WTC11 (cell line): ENCODE results near the gene KCNH6. TPM values are rescaled to one million over a fixed set of nuclear protein-coding genes. Genes with fewer than 3 reads are reported as not detected.
A peak's percentile ranks its signal among the peaks of the same experiment; 100 is the strongest.

Source experiments
- ATAC-seq: fragments of 200-7000 bp; cut with Tn5 transposase; 2 replicates; pipeline ENCODE4 v1.10.0; 2021; ENCODE audit warnings: mild to moderate bottlenecking, moderate library complexity
- CTCF ChIA-PET: fragments of 300-600 bp; sonication (Branson Sonifier 250); formaldehyde crosslinking; loops from one replicate; lab custom pipeline; 2021; ENCODE audit warnings: antibody characterized with exemption; lab: Charles Lee
- POLR2A ChIA-PET: fragments of 350-600 bp; sonication (Branson Sonifier 250); formaldehyde crosslinking; loops from one replicate; lab custom pipeline; 2021; ENCODE audit warnings: antibody characterized with exemption; lab: Charles Lee
- DNase-seq: peaks from one replicate; pipeline ENCODE4 v3.0.0; 2021; ENCODE audit warnings: low spot score
- H3K27ac Mint-ChIP-seq: 2 replicates; pipeline ENCODE4 v1.8.0; 2021; ENCODE audit warnings: mixed read lengths
- H3K27me3 Mint-ChIP-seq: 2 replicates; pipeline ENCODE4 v1.8.0; 2021; ENCODE audit warnings: low read depth, mild to moderate bottlenecking, moderate library complexity, mixed read lengths
- H3K36me3 Mint-ChIP-seq: 2 replicates; pipeline ENCODE4 v1.8.0; 2021; ENCODE audit warnings: mixed read lengths
- H3K4me1 Mint-ChIP-seq: 2 replicates; pipeline ENCODE4 v1.8.0; 2022; ENCODE audit warnings: mixed read lengths
- H3K4me3 Mint-ChIP-seq: 2 replicates; pipeline ENCODE4 v1.8.0; 2021; ENCODE audit warnings: mild to moderate bottlenecking, moderate library complexity, mixed read lengths
- H3K9me3 Mint-ChIP-seq: 2 replicates; pipeline ENCODE4 v1.8.0; 2021; ENCODE audit warnings: mixed read lengths
- EMX1 ChIP-seq: fragments of 250-450 bp; sonication (Bioruptor Pico); IDR thresholded peaks from 2 replicates; pipeline ENCODE4 v1.8.0; 2021; ENCODE audit warnings: mild to moderate bottlenecking
- FOXK1 ChIP-seq: sonication (generic); formaldehyde crosslinking; IDR thresholded peaks from 2 replicates; pipeline ENCODE4 v1.8.0; 2022; ENCODE audit warnings: mild to moderate bottlenecking, moderate library complexity, missing genetic modification reagents
- FOXP1 ChIP-seq: sonication (generic); formaldehyde crosslinking; IDR thresholded peaks from 2 replicates; pipeline ENCODE4 v1.8.0; 2022; ENCODE audit warnings: missing genetic modification reagents, mild to moderate bottlenecking, moderate library complexity, borderline replicate concordance
- GTF2I ChIP-seq: fragments of 250-450 bp; sonication (Bioruptor Pico); conservative IDR thresholded peaks from 2 replicates; pipeline ENCODE4 v1.4.0; 2021; ENCODE audit warnings: mild to moderate bottlenecking
- HMGA2 ChIP-seq: fragments of 250-450 bp; sonication (Bioruptor Pico); IDR thresholded peaks from 2 replicates; pipeline ENCODE4 v1.4.0; 2021; ENCODE audit warnings: mild to moderate bottlenecking, moderate library complexity
- IRF2 ChIP-seq: sonication (generic); formaldehyde crosslinking; IDR thresholded peaks from 2 replicates; pipeline ENCODE4 v1.8.0; 2022; ENCODE audit warnings: low read depth, missing genetic modification reagents, borderline replicate concordance
- JAZF1 ChIP-seq: fragments of 250-450 bp; sonication (Bioruptor Pico); IDR thresholded peaks from 2 replicates; pipeline ENCODE4 v1.9.0; 2021; ENCODE audit warnings: moderate library complexity, mild to moderate bottlenecking, inconsistent platforms
- MXD4 ChIP-seq: fragments of 250-450 bp; sonication (Bioruptor Pico); IDR thresholded peaks from 2 replicates; pipeline ENCODE4 v1.8.0; 2021; ENCODE audit warnings: mild to moderate bottlenecking, moderate library complexity, borderline replicate concordance
- PRRX2 ChIP-seq: fragments of 250-450 bp; sonication (Bioruptor Pico); IDR thresholded peaks from 2 replicates; pipeline ENCODE4 v1.8.0; 2021; ENCODE audit warnings: mild to moderate bottlenecking
- SMAD4 ChIP-seq: sonication (generic); formaldehyde crosslinking; IDR thresholded peaks from 2 replicates; pipeline ENCODE4 v1.8.0; 2022; ENCODE audit warnings: mild to moderate bottlenecking, missing genetic modification reagents
- TEAD1 ChIP-seq: sonication (generic); formaldehyde crosslinking; IDR thresholded peaks from 2 replicates; pipeline ENCODE4 v1.8.0; 2022; ENCODE audit warnings: mild to moderate bottlenecking, missing genetic modification reagents
- ZBTB21 ChIP-seq: sonication (generic); formaldehyde crosslinking; IDR thresholded peaks from 2 replicates; pipeline ENCODE4 v1.8.1; 2023; ENCODE audit warnings: mild to moderate bottlenecking, missing genetic modification reagents, borderline replicate concordance
- ZNF121 ChIP-seq: sonication (generic); formaldehyde crosslinking; IDR thresholded peaks from 2 replicates; pipeline ENCODE4 v1.8.0; 2023; ENCODE audit warnings: missing genetic modification reagents
- ZNF219 ChIP-seq: sonication (generic); formaldehyde crosslinking; IDR thresholded peaks from 2 replicates; pipeline ENCODE4 v1.8.0; 2023; ENCODE audit warnings: missing genetic modification reagents, mild to moderate bottlenecking, borderline replicate concordance
- ZNF396 ChIP-seq: fragments of 250-450 bp; sonication (Bioruptor Pico); IDR thresholded peaks from 2 replicates; pipeline ENCODE4 v1.8.0; 2021; ENCODE audit warnings: mild to moderate bottlenecking, moderate library complexity, borderline replicate concordance
- total RNA-seq: library from RNA; stranded (reverse); gene quantifications from 3 replicates; pipeline ENCODE4 v1.2.3, GENCODE V29; 2021
- TF ChIP-seq, protein P1 (sequence below): sonication (generic); formaldehyde crosslinking; IDR thresholded peaks from 2 replicates; pipeline ENCODE4 v1.8.0; 2022; ENCODE audit warnings: mild to moderate bottlenecking, missing genetic modification reagents
- TF ChIP-seq, protein P2 (sequence below): fragments of 250-450 bp; sonication (Bioruptor Pico); IDR thresholded peaks from 2 replicates; pipeline ENCODE4 v1.9.0; 2021; ENCODE audit warnings: mild to moderate bottlenecking, borderline replicate concordance
- TF ChIP-seq, protein P3 (sequence below): sonication (generic); formaldehyde crosslinking; conservative IDR thresholded peaks from 2 replicates; pipeline ENCODE4 v1.8.1; 2022; ENCODE audit warnings: mild to moderate bottlenecking, missing genetic modification reagents
- TF ChIP-seq, protein P4 (sequence below): fragments of 250-450 bp; sonication (Bioruptor Pico); IDR thresholded peaks from 2 replicates; pipeline ENCODE4 v1.8.0; 2021; ENCODE audit warnings: mild to moderate bottlenecking
- TF ChIP-seq, protein P5 (sequence below): sonication (generic); formaldehyde crosslinking; IDR thresholded peaks from 2 replicates; pipeline ENCODE4 v1.8.0; 2023; ENCODE audit warnings: mild to moderate bottlenecking, missing genetic modification reagents

The KCNH6 gene
- total RNA-seq, 1 experiment from 2014 or later, result 2.1 TPM

DNA sequence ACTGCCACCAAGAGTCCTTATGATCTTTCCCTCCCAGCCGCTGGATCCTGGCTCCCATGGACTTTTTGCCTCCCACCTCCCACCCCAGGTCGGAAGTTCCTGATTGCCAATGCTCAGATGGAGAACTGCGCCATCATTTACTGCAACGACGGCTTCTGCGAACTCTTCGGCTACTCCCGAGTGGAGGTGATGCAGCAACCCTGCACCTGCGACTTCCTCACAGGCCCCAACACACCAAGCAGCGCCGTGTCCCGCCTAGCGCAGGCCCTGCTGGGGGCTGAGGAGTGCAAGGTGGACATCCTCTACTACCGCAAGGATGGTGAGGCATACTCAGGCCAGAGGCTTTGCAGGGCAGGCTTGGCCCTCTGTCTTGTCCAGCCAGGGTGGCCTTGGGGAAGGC is 893 bp downstream of the KCNH6 start:
- H3K27me3 Mint-ChIP-seq, result peaks cover 4% of the 10 kb centered on the region
- no peaks in the 10 kb centered on the region for H3K9me3 Mint-ChIP-seq
- H3K4me1 Mint-ChIP-seq, result peaks cover 34% of the 10 kb centered on the region
- ChIA-PET POLR2A (no interaction called here), CTCF (interaction anchor here (1.8 to 2.2 kb wide), 3 partner anchors 20 to 88 kb away, joined by 6 to 16 read pairs (median 14); partner anchors contain the start of gene DCAF7)
- no peaks in the 10 kb centered on the region for H3K36me3 Mint-ChIP-seq
- peak overlapping the region; percentile 67 for H3K4me3 Mint-ChIP-seq
- H3K27ac Mint-ChIP-seq, result no peak overlapping the region
- DNase-seq (no peak), ATAC-seq (no peak)
- TF ChIP-seq HMGA2 (CRISPR knock-in tag) (no peak), FOXP1 (no peak), PRRX2 (no peak), ZBTB21 (CRISPR knock-in tag) (no peak)
- TF ChIP-seq, protein P1, sequence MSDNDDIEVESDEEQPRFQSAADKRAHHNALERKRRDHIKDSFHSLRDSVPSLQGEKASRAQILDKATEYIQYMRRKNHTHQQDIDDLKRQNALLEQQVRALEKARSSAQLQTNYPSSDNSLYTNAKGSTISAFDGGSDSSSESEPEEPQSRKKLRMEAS (CRISPR knock-in tag), result no peak
- TF ChIP-seq, protein P2, sequence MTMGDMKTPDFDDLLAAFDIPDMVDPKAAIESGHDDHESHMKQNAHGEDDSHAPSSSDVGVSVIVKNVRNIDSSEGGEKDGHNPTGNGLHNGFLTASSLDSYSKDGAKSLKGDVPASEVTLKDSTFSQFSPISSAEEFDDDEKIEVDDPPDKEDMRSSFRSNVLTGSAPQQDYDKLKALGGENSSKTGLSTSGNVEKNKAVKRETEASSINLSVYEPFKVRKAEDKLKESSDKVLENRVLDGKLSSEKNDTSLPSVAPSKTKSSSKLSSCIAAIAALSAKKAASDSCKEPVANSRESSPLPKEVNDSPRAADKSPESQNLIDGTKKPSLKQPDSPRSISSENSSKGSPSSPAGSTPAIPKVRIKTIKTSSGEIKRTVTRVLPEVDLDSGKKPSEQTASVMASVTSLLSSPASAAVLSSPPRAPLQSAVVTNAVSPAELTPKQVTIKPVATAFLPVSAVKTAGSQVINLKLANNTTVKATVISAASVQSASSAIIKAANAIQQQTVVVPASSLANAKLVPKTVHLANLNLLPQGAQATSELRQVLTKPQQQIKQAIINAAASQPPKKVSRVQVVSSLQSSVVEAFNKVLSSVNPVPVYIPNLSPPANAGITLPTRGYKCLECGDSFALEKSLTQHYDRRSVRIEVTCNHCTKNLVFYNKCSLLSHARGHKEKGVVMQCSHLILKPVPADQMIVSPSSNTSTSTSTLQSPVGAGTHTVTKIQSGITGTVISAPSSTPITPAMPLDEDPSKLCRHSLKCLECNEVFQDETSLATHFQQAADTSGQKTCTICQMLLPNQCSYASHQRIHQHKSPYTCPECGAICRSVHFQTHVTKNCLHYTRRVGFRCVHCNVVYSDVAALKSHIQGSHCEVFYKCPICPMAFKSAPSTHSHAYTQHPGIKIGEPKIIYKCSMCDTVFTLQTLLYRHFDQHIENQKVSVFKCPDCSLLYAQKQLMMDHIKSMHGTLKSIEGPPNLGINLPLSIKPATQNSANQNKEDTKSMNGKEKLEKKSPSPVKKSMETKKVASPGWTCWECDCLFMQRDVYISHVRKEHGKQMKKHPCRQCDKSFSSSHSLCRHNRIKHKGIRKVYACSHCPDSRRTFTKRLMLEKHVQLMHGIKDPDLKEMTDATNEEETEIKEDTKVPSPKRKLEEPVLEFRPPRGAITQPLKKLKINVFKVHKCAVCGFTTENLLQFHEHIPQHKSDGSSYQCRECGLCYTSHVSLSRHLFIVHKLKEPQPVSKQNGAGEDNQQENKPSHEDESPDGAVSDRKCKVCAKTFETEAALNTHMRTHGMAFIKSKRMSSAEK (CRISPR knock-in tag), result no peak
- TF ChIP-seq, protein P3, sequence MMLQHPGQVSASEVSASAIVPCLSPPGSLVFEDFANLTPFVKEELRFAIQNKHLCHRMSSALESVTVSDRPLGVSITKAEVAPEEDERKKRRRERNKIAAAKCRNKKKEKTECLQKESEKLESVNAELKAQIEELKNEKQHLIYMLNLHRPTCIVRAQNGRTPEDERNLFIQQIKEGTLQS (CRISPR knock-in tag), result no peak

DNA sequence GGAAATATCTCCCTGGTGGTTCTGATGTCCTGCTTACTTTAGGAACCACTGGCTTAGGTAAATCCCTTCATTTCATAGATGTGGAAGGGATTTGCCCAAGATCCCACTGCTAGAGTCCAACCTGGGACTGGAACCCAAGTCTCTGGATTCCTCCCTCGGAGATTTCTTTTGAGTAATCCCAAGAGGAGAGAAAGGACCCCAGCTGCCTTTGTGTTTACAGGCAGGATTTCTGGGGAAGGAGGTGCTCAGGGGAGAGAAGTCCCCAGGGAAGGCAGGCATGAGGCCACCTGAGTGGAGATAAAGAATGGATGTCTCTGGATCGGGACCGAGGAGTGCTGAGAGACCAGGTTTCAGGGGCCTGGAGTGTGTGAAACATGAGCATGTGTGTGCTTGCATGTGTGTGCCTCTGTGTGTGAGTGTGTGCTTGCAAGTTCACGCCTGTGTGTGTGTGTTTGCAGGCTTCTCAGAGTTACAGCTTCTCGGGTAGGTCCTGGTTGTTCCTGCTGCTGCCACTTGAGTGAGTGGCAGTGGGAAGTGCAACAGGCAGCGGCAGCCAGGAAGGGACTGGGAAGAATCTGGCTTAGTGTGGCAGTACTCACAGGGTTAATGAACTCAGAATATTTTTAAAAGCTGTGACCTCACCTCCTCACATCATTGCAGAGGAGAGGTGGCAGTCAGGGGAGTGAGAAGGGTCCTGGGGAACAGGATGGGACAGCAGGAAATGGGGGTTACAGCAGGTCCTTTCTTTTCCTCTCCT is 2.2 kb downstream of the KCNH6 start:
- DNase-seq, result no peak
- CTCF ChIA-PET, result interaction anchor here (1.7 to 2.1 kb wide), 2 partner anchors 79 to 100 kb away, joined by 4 to 9 read pairs; partner anchors contain the start of gene CYB561
- POLR2A ChIA-PET, result no interaction called here
- Mint-ChIP-seq H3K4me1 (peaks cover 30% of the 10 kb centered on the region), H3K4me3 (no peak overlapping the region), H3K9me3 (no peaks in the 10 kb centered on the region), H3K27me3 (peaks cover 4% of the 10 kb centered on the region), H3K27ac (no peak overlapping the region), H3K36me3 (no peaks in the 10 kb centered on the region)
- ATAC-seq, result no peak
- TF ChIP-seq, protein P4, sequence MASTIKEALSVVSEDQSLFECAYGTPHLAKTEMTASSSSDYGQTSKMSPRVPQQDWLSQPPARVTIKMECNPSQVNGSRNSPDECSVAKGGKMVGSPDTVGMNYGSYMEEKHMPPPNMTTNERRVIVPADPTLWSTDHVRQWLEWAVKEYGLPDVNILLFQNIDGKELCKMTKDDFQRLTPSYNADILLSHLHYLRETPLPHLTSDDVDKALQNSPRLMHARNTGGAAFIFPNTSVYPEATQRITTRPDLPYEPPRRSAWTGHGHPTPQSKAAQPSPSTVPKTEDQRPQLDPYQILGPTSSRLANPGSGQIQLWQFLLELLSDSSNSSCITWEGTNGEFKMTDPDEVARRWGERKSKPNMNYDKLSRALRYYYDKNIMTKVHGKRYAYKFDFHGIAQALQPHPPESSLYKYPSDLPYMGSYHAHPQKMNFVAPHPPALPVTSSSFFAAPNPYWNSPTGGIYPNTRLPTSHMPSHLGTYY (CRISPR knock-in tag), result no peak
- TF ChIP-seq GTF2I (CRISPR knock-in tag) (no peak), MXD4 (CRISPR knock-in tag) (no peak), IRF2 (CRISPR knock-in tag) (no peak), EMX1 (CRISPR knock-in tag) (no peak), ZNF396 (CRISPR knock-in tag) (no peak), FOXK1 (no peak), JAZF1 (CRISPR knock-in tag) (no peak), ZNF121 (no peak), ZNF219 (CRISPR knock-in tag) (no peak), TEAD1 (CRISPR knock-in tag) (no peak), SMAD4 (CRISPR knock-in tag) (no peak)
- TF ChIP-seq, protein P5, sequence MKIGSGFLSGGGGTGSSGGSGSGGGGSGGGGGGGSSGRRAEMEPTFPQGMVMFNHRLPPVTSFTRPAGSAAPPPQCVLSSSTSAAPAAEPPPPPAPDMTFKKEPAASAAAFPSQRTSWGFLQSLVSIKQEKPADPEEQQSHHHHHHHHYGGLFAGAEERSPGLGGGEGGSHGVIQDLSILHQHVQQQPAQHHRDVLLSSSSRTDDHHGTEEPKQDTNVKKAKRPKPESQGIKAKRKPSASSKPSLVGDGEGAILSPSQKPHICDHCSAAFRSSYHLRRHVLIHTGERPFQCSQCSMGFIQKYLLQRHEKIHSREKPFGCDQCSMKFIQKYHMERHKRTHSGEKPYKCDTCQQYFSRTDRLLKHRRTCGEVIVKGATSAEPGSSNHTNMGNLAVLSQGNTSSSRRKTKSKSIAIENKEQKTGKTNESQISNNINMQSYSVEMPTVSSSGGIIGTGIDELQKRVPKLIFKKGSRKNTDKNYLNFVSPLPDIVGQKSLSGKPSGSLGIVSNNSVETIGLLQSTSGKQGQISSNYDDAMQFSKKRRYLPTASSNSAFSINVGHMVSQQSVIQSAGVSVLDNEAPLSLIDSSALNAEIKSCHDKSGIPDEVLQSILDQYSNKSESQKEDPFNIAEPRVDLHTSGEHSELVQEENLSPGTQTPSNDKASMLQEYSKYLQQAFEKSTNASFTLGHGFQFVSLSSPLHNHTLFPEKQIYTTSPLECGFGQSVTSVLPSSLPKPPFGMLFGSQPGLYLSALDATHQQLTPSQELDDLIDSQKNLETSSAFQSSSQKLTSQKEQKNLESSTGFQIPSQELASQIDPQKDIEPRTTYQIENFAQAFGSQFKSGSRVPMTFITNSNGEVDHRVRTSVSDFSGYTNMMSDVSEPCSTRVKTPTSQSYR, result no peak
